ENCODE data around the gene KDM4B.

- no peak for TF ChIP-seq POLR2A (IDR thresholded peaks at IDR 0.05)
- TF ChIP-seq CTCF (IDR thresholded peaks at IDR 0.05), result no peak
These were observed 149.1 kb downstream of the KDM4B start for GRCh38 chr19:5118026-5118425.
